ENCODE measurements around the gene PPP1R12B.
A peak's percentile ranks its signal among the peaks of the same experiment; 100 is the strongest.
"Not testable (repeated sequence)": the region's sequence is repeated elsewhere in the genome, so short reads cannot be mapped to it uniquely, and the experiment has no call there.

The PPP1R12B gene

GRCh38 chr1:202565890-202566602 lies 217.5 kb downstream of the PPP1R12B start:
- peak; percentile 7 for DNase-seq

- DNase-seq, result no peak
Measured at GRCh38 chr1:202567738-202568137, 219.2 kb downstream of the PPP1R12B start.

GRCh38 chr1:202568410-202568809 lies 219.9 kb downstream of the PPP1R12B start:
- no peak for DNase-seq

- DNase-seq, result no peak
Measured at GRCh38 chr1:202568826-202569225, 220.3 kb downstream of the PPP1R12B start.

GRCh38 chr1:202569393-202570322 lies 221.2 kb downstream of the PPP1R12B start:
- no peak for DNase-seq

- DNase-seq, result peak; percentile 29
Measured at GRCh38 chr1:202571719-202572339, 223.3 kb downstream of the PPP1R12B start.

- no peak for DNase-seq
Measured at GRCh38 chr1:202572867-202573266, 224.4 kb downstream of the PPP1R12B start.

- no peak for DNase-seq
Measured at GRCh38 chr1:202575918-202576653, 227.6 kb downstream of the PPP1R12B start.

- no peak for DNase-seq
Measured at GRCh38 chr1:202576816-202577215, 228.3 kb downstream of the PPP1R12B start.

- DNase-seq, result no peak
Measured at GRCh38 chr1:202577381-202577780, 228.9 kb downstream of the PPP1R12B start.

GRCh38 chr1:202578001-202578504 lies 229.6 kb downstream of the PPP1R12B start:
- no peak for DNase-seq

- no peak for DNase-seq
Measured at GRCh38 chr1:202578565-202578964, 230.1 kb downstream of the PPP1R12B start.

- no peak for DNase-seq
Measured at GRCh38 chr1:202579806-202580205, 231.3 kb downstream of the PPP1R12B start.

GRCh38 chr1:202580619-202581018 lies 232.1 kb downstream of the PPP1R12B start:
- DNase-seq, result no peak

- not testable (repeated sequence) for DNase-seq
Measured at GRCh38 chr1:202582350-202582749, 233.9 kb downstream of the PPP1R12B start.

- DNase-seq, result no peak
Measured at GRCh38 chr1:202584707-202585589, 236.4 kb downstream of the PPP1R12B start.

- no peak for DNase-seq
Measured at GRCh38 chr1:202585590-202585933, 237.1 kb downstream of the PPP1R12B start.

- DNase-seq, result no peak
Measured at GRCh38 chr1:202586018-202586821, 237.7 kb downstream of the PPP1R12B start.

GRCh38 chr1:202586871-202587270 lies 238.4 kb downstream of the PPP1R12B start:
- DNase-seq, result no peak

GRCh38 chr1:202587859-202588485 lies 239.5 kb downstream of the PPP1R12B start:
- DNase-seq, result no peak

All from activated CD4-positive, alpha-beta T cell treated with anti-CD3 and anti-CD28 coated beads for 48 hours (primary cell).